HPDE6-E6E7 (cell line): Measurements from ENCODE around the gene STC2.
"Not testable (repeated sequence)": the region's sequence is repeated elsewhere in the genome, so short reads cannot be mapped to it uniquely, and the experiment has no call there.

ENCODE experiments used
- DNase-seq: peaks from one replicate; pipeline ENCODE4 v3.0.0; 2011; ENCODE audit warnings: missing footprints; ENCODE audit errors: extremely low spot score

STC2 gene

GRCh38 chr5:173327948-173328843, at the start of gene STC2:
Gene STC2, minus strand, starts transcription at chr5:173328414. Its CDS starts 221 bp downstream, at chr5:173328193.
- peak; percentile 89 for DNase-seq

GRCh38 chr5:173371400-173371799, 43.2 kb upstream of the STC2 start:
- DNase-seq = no peak

- DNase-seq = not testable (repeated sequence)
Observed at GRCh38 chr5:173363406-173363805, 35.2 kb upstream of the STC2 start.

- no peak for DNase-seq
Observed at GRCh38 chr5:173355561-173355960, 27.3 kb upstream of the STC2 start.

- no peak for DNase-seq
Observed at GRCh38 chr5:173354645-173355044, 26.4 kb upstream of the STC2 start.

- no peak for DNase-seq
Observed at GRCh38 chr5:173352366-173353349, 24.4 kb upstream of the STC2 start.

- DNase-seq = no peak
Observed at GRCh38 chr5:173342813-173343755, 14.9 kb upstream of the STC2 start.

GRCh38 chr5:173341961-173342430, 13.8 kb upstream of the STC2 start:
- no peak for DNase-seq

- no peak for DNase-seq
Observed at GRCh38 chr5:173340984-173341383, 12.8 kb upstream of the STC2 start.

GRCh38 chr5:173340451-173340850, 12.2 kb upstream of the STC2 start:
- no peak for DNase-seq

- no peak for DNase-seq
Observed at GRCh38 chr5:173339286-173339685, 11.1 kb upstream of the STC2 start.

- no peak for DNase-seq
Observed at GRCh38 chr5:173338380-173339015, 10.3 kb upstream of the STC2 start.

GRCh38 chr5:173334808-173335207, 6.6 kb upstream of the STC2 start:
- DNase-seq = no peak

- DNase-seq = no peak
Observed at GRCh38 chr5:173333925-173334661, 5.9 kb upstream of the STC2 start.

GRCh38 chr5:173331956-173332479, 3.8 kb upstream of the STC2 start:
- DNase-seq = peak; percentile 76

- DNase-seq = no peak
Observed at GRCh38 chr5:173331287-173331686, 3.1 kb upstream of the STC2 start.

- no peak for DNase-seq
Observed at GRCh38 chr5:173330338-173331206, 2.4 kb upstream of the STC2 start.

- DNase-seq = no peak
Observed at GRCh38 chr5:173329491-173330337, 1.5 kb upstream of the STC2 start.
